T-cell (primary cell): ENCODE measurements around the gene PCNX2. TPM values are rescaled to one million over a fixed set of nuclear protein-coding genes. Genes with fewer than 3 reads are reported as not detected.

Experiments
- ATAC-seq, 4 experiments: fragments of 200-7000 bp in 3 of 4; fragments of 150-1000 bp in 1 of 4; cut with Tn5 transposase; replicated peaks in 1 of 4; 1 replicate in 3 of 4; 2 replicates in 1 of 4; pipeline ENCODE4 v1.10.0; 2021; ENCODE audit warnings: moderate library complexity in 3 of 4, mild to moderate bottlenecking in 2 of 4, moderate number of reproducible peaks in 1 of 4
- CTCF ChIA-PET, 2 donors: fragments of 300-600 bp; sonication (Branson Sonifier 250); formaldehyde crosslinking; loops; one replicate each; lab custom pipeline; 2022; ENCODE audit warnings: antibody characterized with exemption in 2 of 2; lab: Charles Lee
- POLR2A ChIA-PET, 2 donors: fragments of 300-600 bp; sonication (Branson Sonifier 250); formaldehyde crosslinking; loops; one replicate each; lab custom pipeline; 2022; ENCODE audit warnings: antibody characterized with exemption in 2 of 2; lab: Charles Lee
- DNase-seq, 35 experiments: peaks; one replicate each; pipeline versions ENCODE4 v3.0.0 to v3.0.0-alpha.2; 2013 to 2023
- H3K27ac ChIP-seq: one replicate; pipeline ENCODE4 v1.5.1; 2013; ENCODE audit warnings: low read length
- H3K27me3 ChIP-seq, 2 experiments: replicated peaks in 1 of 2; 1 replicate in 1 of 2; 2 replicates in 1 of 2; pipeline versions ENCODE4 v1.6.1 to v1.7.0; 2013; ENCODE audit warnings: low read length in 1 of 2, mixed read lengths in 1 of 2; ENCODE audit not compliant: control insufficient read depth in 2 of 2, insufficient read depth in 2 of 2; ENCODE audit errors: extremely low read depth in 1 of 2
- H3K36me3 ChIP-seq, 2 donors: 1 replicate in 1 of 2; 2 replicates in 1 of 2; pipeline versions ENCODE4 v1.6.1 to v1.7.0; 2013; ENCODE audit warnings: low read length in 1 of 2; ENCODE audit not compliant: control insufficient read depth in 2 of 2, insufficient read depth in 1 of 2; ENCODE audit errors: extremely low read depth in 1 of 2
- H3K4me1 ChIP-seq, 2 experiments: 1 replicate in 1 of 2; 2 replicates in 1 of 2; pipeline versions ENCODE4 v1.6.1 to v1.7.0; 2013; ENCODE audit warnings: low read length in 2 of 2, mixed read lengths in 1 of 2; ENCODE audit not compliant: insufficient read depth in 2 of 2, control insufficient read depth in 1 of 2; ENCODE audit errors: extremely low read depth in 1 of 2
- H3K4me3 ChIP-seq, 2 donors: 1 replicate in 1 of 2; 2 replicates in 1 of 2; pipeline versions ENCODE4 v1.5.1 to v1.7.0; 2013; ENCODE audit warnings: mild to moderate bottlenecking in 2 of 2, low read length in 1 of 2, moderate library complexity in 1 of 2; ENCODE audit not compliant: control insufficient read depth in 1 of 2; ENCODE audit errors: extremely low read depth in 1 of 2
- H3K9me3 ChIP-seq: 2 replicates; pipeline ENCODE4 v1.7.0; 2013
- H3K27ac Mint-ChIP-seq, 2 donors: one replicate each; pipeline ENCODE4 v1.8.0; 2020 to 2021; ENCODE audit warnings: mild to moderate bottlenecking in 2 of 2, mixed read lengths in 2 of 2
- H3K27me3 Mint-ChIP-seq, 2 donors: one replicate each; pipeline ENCODE4 v1.8.0; 2021 to 2022; ENCODE audit warnings: mixed read lengths in 2 of 2
- H3K36me3 Mint-ChIP-seq: one replicate; pipeline ENCODE4 v1.8.0; 2021; ENCODE audit warnings: mixed read lengths
- H3K4me1 Mint-ChIP-seq, 3 donors: one replicate each; pipeline ENCODE4 v1.8.0; 2020 to 2022; ENCODE audit warnings: mixed read lengths in 3 of 3, mild to moderate bottlenecking in 1 of 3
- H3K4me3 Mint-ChIP-seq, 3 donors: one replicate each; pipeline ENCODE4 v1.8.0; 2020 to 2022; ENCODE audit warnings: mild to moderate bottlenecking in 3 of 3, mixed read lengths in 3 of 3, moderate library complexity in 3 of 3
- H3K9me3 Mint-ChIP-seq, 3 donors: one replicate each; pipeline ENCODE4 v1.8.0; 2020 to 2022; ENCODE audit warnings: mixed read lengths in 3 of 3
- WGBS: methylation state at CpG from one replicate; pipeline ENCODE4 v1.1.5; 2013; ENCODE audit warnings: missing lambda C conversion rate; ENCODE audit not compliant: insufficient coverage; 5-methylcytosine and 5-hydroxymethylcytosine counted together
- total RNA-seq, 35 experiments: library from RNA in 6 of 35; stranded (reverse) in 6 of 35; fragments of 120-200 nt in 1 of 35; gene quantifications; one replicate each; pipeline versions ENCODE4 v1.2.1 to v1.2.4 and lab custom pipeline; 2013 to 2026

The PCNX2 gene
- total RNA-seq, 5 donors from 2014 or later (not counting 1 experiment from before 2014, with no cell fraction given) = 47.2 to 91.7 (median 68.6) TPM

DNA sequence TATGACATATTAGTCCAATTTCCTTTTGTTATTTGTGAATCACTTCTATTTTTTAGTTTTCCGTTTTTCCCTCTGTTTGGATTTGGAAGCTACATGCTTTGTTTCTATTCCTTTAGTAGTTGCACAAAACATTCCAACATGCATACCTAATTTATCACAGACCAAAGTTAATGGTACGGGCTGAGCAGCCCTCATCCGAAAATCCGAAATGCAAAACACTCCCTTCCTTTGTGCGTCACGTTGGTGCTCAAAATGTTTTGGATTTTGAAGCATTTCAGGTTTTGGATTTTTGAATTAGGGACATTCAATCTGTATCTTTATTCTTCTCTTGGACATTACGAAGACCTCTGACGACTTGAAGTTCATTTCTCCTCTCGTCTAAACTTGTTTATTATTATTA lies 124.8 kb downstream of the PCNX2 start:
- WGBS = no CpG with 5 or more reads among the region's 9 CpGs
- H3K36me3 ChIP-seq = peaks cover 0 to 8% of the 10 kb centered on the region in 2 donors
- Mint-ChIP-seq H3K4me3 (no peak overlapping the region), H3K27ac (no peak overlapping the region), H3K9me3 (peaks cover 3 to 17% (median 12%) of the 10 kb centered on the region in 3 donors), H3K27me3 (no peaks in the 10 kb centered on the region), H3K4me1 (no peaks in the 10 kb centered on the region), H3K36me3 (peaks cover 65% of the 10 kb centered on the region)
- H3K9me3 ChIP-seq = peaks cover 3% of the 10 kb centered on the region
- H3K4me1 ChIP-seq = no peaks in the 10 kb centered on the region
- DNase-seq = no peak
- H3K27me3 ChIP-seq = no peaks in the 10 kb centered on the region
- no peak for ATAC-seq
- ChIA-PET POLR2A (no interaction called here), CTCF (no interaction called here)
- H3K4me3 ChIP-seq = no peak overlapping the region
- H3K27ac ChIP-seq = no peak overlapping the region

DNA sequence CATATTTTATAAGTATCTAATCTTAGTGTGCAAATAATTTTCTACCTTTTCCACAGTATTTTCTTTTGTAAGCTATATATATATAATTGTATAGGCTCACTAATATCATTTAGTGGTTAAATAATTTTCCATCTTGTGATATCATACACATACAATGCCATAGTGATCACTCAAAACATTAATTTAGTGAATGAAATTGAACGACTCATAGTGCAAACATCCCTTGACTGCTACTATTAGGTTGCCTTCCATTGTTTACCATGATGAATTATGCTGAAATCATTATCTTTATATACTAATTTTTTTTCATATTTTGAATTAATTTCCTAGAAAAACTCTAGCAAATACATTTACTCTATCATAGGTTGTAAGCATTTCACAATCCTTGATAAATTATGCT lies 127.1 kb downstream of the PCNX2 start:
- POLR2A ChIA-PET = no interaction called here
- Histone ChIP-seq H3K9me3 (peaks cover 7% of the 10 kb centered on the region), H3K4me3 (no peak overlapping the region), H3K27ac (no peak overlapping the region), H3K27me3 (no peaks in the 10 kb centered on the region), H3K36me3 (peaks cover 0 to 17% of the 10 kb centered on the region in 2 donors), H3K4me1 (no peaks in the 10 kb centered on the region)
- Mint-ChIP-seq H3K27ac (no peak overlapping the region), H3K4me1 (no peaks in the 10 kb centered on the region), H3K9me3 (peaks cover 15 to 38% (median 17%) of the 10 kb centered on the region in 3 donors), H3K36me3 (peaks cover 70% of the 10 kb centered on the region), H3K27me3 (no peaks in the 10 kb centered on the region), H3K4me3 (no peak overlapping the region)
- ATAC-seq (no peak), DNase-seq (no peak)
- CTCF ChIA-PET = no interaction called here
- WGBS = no CpG with 5 or more reads among the region's 1 CpG

DNA sequence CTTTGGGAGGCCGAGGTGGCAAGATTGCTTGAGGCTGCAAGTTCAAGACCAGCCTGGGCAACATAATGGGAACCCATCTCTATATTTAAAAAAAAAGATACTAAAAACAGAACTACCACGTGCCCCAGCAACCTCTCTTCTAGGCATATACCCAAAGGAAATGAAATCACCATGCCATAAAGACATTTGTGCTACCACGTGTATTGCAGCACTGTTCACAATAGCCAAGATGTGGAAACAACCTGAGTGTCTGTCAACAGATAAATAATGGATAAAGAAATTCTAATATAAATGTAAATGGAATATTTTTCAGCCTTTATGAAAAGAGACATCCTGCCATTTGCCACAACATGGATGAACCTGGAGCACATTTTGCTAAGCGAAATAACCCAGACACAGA lies 128.6 kb downstream of the PCNX2 start:
- no peak for DNase-seq
- no peak for ATAC-seq
- no peaks in the 10 kb centered on the region for H3K4me1 ChIP-seq
- H3K27ac ChIP-seq = no peak overlapping the region
- peaks cover 4% of the 10 kb centered on the region for H3K9me3 ChIP-seq
- peaks cover 12 to 31% (median 15%) of the 10 kb centered on the region in 3 donors for H3K9me3 Mint-ChIP-seq
- ChIA-PET POLR2A (no interaction called here), CTCF (no interaction called here)
- no peaks in the 10 kb centered on the region for H3K4me1 Mint-ChIP-seq
- no peaks in the 10 kb centered on the region for H3K27me3 ChIP-seq
- no peak overlapping the region for H3K4me3 ChIP-seq
- H3K36me3 Mint-ChIP-seq = peaks cover 64% of the 10 kb centered on the region
- peaks cover 0 to 9% of the 10 kb centered on the region in 2 donors for H3K36me3 ChIP-seq
- H3K4me3 Mint-ChIP-seq = no peak overlapping the region
- no peaks in the 10 kb centered on the region for H3K27me3 Mint-ChIP-seq
- H3K27ac Mint-ChIP-seq = no peak overlapping the region
- no CpG with 5 or more reads among the region's 4 CpGs for WGBS

DNA sequence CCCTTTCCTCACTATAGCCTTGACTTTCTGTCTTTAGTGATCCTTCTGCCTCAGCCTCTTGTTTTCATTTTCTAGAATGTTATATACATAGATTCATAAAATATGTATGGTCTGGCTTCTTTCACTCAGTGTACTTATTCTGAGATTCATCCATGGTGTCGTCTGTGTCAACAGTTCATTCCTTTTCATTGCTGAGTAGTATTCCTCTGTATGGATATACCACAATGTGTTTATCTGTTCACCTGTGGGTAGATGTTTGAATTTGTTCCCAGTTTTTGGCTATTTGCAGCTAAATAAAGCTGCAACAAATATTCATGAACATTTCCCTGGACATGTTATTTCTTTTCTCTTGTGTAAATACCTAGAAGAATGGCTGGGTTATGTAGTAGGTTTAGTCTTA lies 131.8 kb downstream of the PCNX2 start:
- H3K27me3 Mint-ChIP-seq = no peaks in the 10 kb centered on the region
- peaks cover 4% of the 10 kb centered on the region for H3K9me3 ChIP-seq
- CTCF ChIA-PET = no interaction called here
- no peaks in the 10 kb centered on the region for H3K4me1 Mint-ChIP-seq
- H3K4me1 ChIP-seq = no peaks in the 10 kb centered on the region
- no peak overlapping the region for H3K27ac Mint-ChIP-seq
- H3K4me3 ChIP-seq = no peak overlapping the region
- no peak for DNase-seq
- no peak overlapping the region for H3K27ac ChIP-seq
- WGBS = no CpG with 5 or more reads among the region's 1 CpG
- POLR2A ChIA-PET = no interaction called here
- peaks cover 71% of the 10 kb centered on the region for H3K36me3 Mint-ChIP-seq
- H3K27me3 ChIP-seq = no peaks in the 10 kb centered on the region
- no peak overlapping the region for H3K4me3 Mint-ChIP-seq
- H3K36me3 ChIP-seq = peaks cover 0 to 28% of the 10 kb centered on the region in 2 donors
- H3K9me3 Mint-ChIP-seq = peaks cover 9 to 28% (median 15%) of the 10 kb centered on the region in 3 donors
- ATAC-seq = no peak

DNA sequence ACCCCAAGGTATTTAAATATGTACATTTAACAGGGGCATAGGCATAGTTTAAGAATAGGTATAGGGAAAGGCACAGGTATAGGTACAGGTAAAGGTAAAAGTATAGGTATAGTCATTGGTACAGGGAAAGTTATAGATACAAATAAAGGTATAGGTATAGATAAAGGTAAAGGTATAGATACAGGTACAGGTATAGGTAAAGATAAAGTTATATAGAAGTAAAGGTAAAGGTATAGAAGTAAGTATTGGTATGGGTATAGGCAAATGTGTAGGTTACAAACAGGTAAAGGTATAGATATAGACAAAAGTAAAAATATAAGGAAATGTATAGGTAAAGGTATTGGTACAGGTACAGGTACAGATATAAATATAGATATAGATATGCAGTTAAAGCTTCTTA lies 137.2 kb downstream of the PCNX2 start:
- no peaks in the 10 kb centered on the region for H3K27me3 Mint-ChIP-seq
- POLR2A ChIA-PET = no interaction called here
- H3K9me3 ChIP-seq = no peaks in the 10 kb centered on the region
- H3K4me3 ChIP-seq = no peak overlapping the region
- no peaks in the 10 kb centered on the region for H3K4me1 Mint-ChIP-seq
- ATAC-seq (no peak), DNase-seq (no peak)
- no peak overlapping the region for H3K4me3 Mint-ChIP-seq
- no peak overlapping the region for H3K27ac Mint-ChIP-seq
- peaks cover 67% of the 10 kb centered on the region for H3K36me3 Mint-ChIP-seq
- H3K27ac ChIP-seq = no peak overlapping the region
- H3K36me3 ChIP-seq = peaks cover 0 to 22% of the 10 kb centered on the region in 2 donors
- H3K4me1 ChIP-seq = no peaks in the 10 kb centered on the region
- no peaks in the 10 kb centered on the region for H3K27me3 ChIP-seq
- H3K9me3 Mint-ChIP-seq = no peaks in the 10 kb centered on the region
- CTCF ChIA-PET = no interaction called here

DNA sequence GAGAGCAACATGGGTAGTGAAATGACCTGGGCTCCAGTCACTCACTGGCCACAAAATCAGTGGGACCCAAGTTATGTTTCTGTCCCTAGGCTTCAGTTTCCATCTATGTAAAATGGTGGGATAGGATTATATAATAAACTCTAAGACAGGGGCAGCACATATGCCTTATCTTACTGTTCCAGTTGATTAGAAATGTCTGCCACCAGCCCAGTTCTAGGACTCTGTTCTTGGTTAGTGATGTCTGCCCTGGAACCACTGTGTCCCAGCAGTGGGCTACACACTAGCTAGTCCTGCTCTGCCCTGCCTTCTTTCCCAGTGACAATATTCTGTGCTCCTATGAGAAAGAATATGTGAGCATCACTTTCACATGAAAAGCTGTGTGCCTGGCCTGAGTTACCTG lies 138.3 kb downstream of the PCNX2 start:
- peaks cover 74% of the 10 kb centered on the region for H3K36me3 Mint-ChIP-seq
- H3K4me1 Mint-ChIP-seq = no peaks in the 10 kb centered on the region
- no peak overlapping the region for H3K27ac Mint-ChIP-seq
- H3K27me3 Mint-ChIP-seq = no peaks in the 10 kb centered on the region
- Histone ChIP-seq H3K4me3 (no peak overlapping the region), H3K36me3 (peaks cover 0 to 22% of the 10 kb centered on the region in 2 donors), H3K27me3 (no peaks in the 10 kb centered on the region), H3K4me1 (no peaks in the 10 kb centered on the region), H3K27ac (no peak overlapping the region), H3K9me3 (no peaks in the 10 kb centered on the region)
- H3K4me3 Mint-ChIP-seq = no peak overlapping the region
- H3K9me3 Mint-ChIP-seq = no peaks in the 10 kb centered on the region
- POLR2A ChIA-PET = no interaction called here
- CTCF ChIA-PET = no interaction called here
- ATAC-seq (no peak), DNase-seq (no peak)

DNA sequence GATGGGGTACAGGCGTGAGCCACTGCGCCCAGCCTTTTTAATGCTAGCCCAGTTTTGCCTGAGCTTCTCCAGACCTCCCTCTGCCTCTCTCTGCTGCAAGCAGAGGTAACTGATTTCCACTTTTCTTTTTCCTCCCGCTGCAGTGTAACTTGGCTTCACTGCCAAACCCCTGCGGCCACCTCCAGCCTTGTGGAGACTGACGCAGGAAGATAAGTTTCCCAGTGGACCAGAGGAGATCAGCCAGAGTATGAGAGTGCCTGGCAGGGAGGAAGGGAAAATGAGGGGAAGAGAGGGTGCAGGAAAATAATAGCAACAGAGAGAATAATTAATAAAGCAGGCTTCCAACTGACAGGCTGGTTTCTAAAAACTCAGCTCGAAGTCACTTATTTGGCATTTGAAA lies 143.7 kb downstream of the PCNX2 start:
- Mint-ChIP-seq H3K27me3 (no peaks in the 10 kb centered on the region), H3K9me3 (no peaks in the 10 kb centered on the region), H3K4me3 (no peak overlapping the region), H3K36me3 (peaks cover 67% of the 10 kb centered on the region), H3K4me1 (no peaks in the 10 kb centered on the region), H3K27ac (no peak overlapping the region)
- 100% methylated on average over 3 of the region's 6 CpGs for WGBS
- ChIA-PET POLR2A (no interaction called here), CTCF (no interaction called here)
- H3K9me3 ChIP-seq = no peaks in the 10 kb centered on the region
- H3K36me3 ChIP-seq = peaks cover 0 to 9% of the 10 kb centered on the region in 2 donors
- no peak overlapping the region for H3K4me3 ChIP-seq
- no peaks in the 10 kb centered on the region for H3K4me1 ChIP-seq
- DNase-seq (no peak), ATAC-seq (no peak)
- no peaks in the 10 kb centered on the region for H3K27me3 ChIP-seq
- no peak overlapping the region for H3K27ac ChIP-seq
